HEK293T (cell line): ENCODE measurements around the gene HES2.
"Not testable (repeated sequence)": the region's sequence is repeated elsewhere in the genome, so short reads cannot be mapped to it uniquely, and the experiment has no call there.

Source experiments
- CTCF ChIA-PET: fragments of 350-600 bp; formaldehyde crosslinking; extraction: SDS; loops from one replicate; lab custom pipeline; 2021; ENCODE audit warnings: antibody characterized with exemption, inconsistent platforms; lab: Yijun Ruan, JAX
- POLR2A ChIA-PET: fragments of 350-600 bp; formaldehyde crosslinking; extraction: SDS; loops from one replicate; lab custom pipeline; 2020; ENCODE audit warnings: antibody characterized with exemption, inconsistent platforms; lab: Yijun Ruan, JAX
- DNase-seq: peaks from one replicate; pipeline ENCODE4 v3.0.0; 2012; ENCODE audit warnings: mixed read lengths; ENCODE audit errors: extremely low spot score
- ARNT ChIP-seq: fragments of 450-650 bp; IDR thresholded peaks from 2 replicates; pipeline ENCODE4 v1.6.1; 2017; ENCODE audit warnings: mild to moderate bottlenecking
- BHLHE40 ChIP-seq: fragments of 450-650 bp; IDR thresholded peaks from 2 replicates; pipeline ENCODE4 v1.6.1; 2016; ENCODE audit warnings: mild to moderate bottlenecking, moderate library complexity, borderline replicate concordance
- CTBP1 ChIP-seq: fragments of 450-650 bp; IDR thresholded peaks from 2 replicates; pipeline ENCODE4 v1.6.1; 2016; ENCODE audit warnings: borderline replicate concordance
- ELF4 ChIP-seq: fragments of 450-650 bp; IDR thresholded peaks from 2 replicates; pipeline ENCODE4 v1.6.1; 2017; ENCODE audit warnings: antibody characterized with exemption
- FOXA1 ChIP-seq: fragments of 450-650 bp; IDR thresholded peaks from 2 replicates; pipeline ENCODE4 v1.6.1; 2016; ENCODE audit warnings: mild to moderate bottlenecking
- FOXK2 ChIP-seq: fragments of 450-650 bp; IDR thresholded peaks from 2 replicates; pipeline ENCODE4 v1.6.1; 2016; ENCODE audit warnings: mild to moderate bottlenecking
- FOXM1 ChIP-seq: fragments of 450-650 bp; IDR thresholded peaks from 2 replicates; pipeline ENCODE4 v1.6.1; 2017; ENCODE audit warnings: mild to moderate bottlenecking, borderline replicate concordance
- HDGF ChIP-seq: fragments of 450-650 bp; IDR thresholded peaks from 2 replicates; pipeline ENCODE4 v1.6.1; 2017; ENCODE audit warnings: antibody characterized with exemption, borderline replicate concordance
- L3MBTL2 ChIP-seq: fragments of 450-650 bp; conservative IDR thresholded peaks from 2 replicates; pipeline ENCODE4 v1.6.1; 2016; ENCODE audit warnings: mild to moderate bottlenecking
- LEF1 ChIP-seq: fragments of 450-650 bp; IDR thresholded peaks from 2 replicates; pipeline ENCODE4 v1.6.1; 2017; ENCODE audit warnings: mild to moderate bottlenecking, borderline replicate concordance
- NFRKB ChIP-seq: fragments of 450-650 bp; IDR thresholded peaks from 2 replicates; pipeline ENCODE4 v1.6.1; 2016; ENCODE audit warnings: mild to moderate bottlenecking, moderate library complexity
- SP1 ChIP-seq: fragments of 450-650 bp; IDR thresholded peaks from 2 replicates; pipeline ENCODE4 v1.6.1; 2017
- SUZ12 ChIP-seq: fragments of 450-650 bp; IDR thresholded peaks from 2 replicates; pipeline ENCODE4 v1.6.1; 2016; ENCODE audit warnings: mild to moderate bottlenecking
- TARDBP ChIP-seq: fragments of 450-650 bp; IDR thresholded peaks from 2 replicates; pipeline ENCODE4 v1.6.1; 2016
- ZNF384 ChIP-seq: fragments of 450-650 bp; IDR thresholded peaks from 2 replicates; pipeline ENCODE4 v1.6.1; 2016
- TF ChIP-seq, protein P1 (sequence below): fragments of 450-650 bp; IDR thresholded peaks from 2 replicates; pipeline ENCODE4 v1.6.1; 2016

Gene HES2

DNA sequence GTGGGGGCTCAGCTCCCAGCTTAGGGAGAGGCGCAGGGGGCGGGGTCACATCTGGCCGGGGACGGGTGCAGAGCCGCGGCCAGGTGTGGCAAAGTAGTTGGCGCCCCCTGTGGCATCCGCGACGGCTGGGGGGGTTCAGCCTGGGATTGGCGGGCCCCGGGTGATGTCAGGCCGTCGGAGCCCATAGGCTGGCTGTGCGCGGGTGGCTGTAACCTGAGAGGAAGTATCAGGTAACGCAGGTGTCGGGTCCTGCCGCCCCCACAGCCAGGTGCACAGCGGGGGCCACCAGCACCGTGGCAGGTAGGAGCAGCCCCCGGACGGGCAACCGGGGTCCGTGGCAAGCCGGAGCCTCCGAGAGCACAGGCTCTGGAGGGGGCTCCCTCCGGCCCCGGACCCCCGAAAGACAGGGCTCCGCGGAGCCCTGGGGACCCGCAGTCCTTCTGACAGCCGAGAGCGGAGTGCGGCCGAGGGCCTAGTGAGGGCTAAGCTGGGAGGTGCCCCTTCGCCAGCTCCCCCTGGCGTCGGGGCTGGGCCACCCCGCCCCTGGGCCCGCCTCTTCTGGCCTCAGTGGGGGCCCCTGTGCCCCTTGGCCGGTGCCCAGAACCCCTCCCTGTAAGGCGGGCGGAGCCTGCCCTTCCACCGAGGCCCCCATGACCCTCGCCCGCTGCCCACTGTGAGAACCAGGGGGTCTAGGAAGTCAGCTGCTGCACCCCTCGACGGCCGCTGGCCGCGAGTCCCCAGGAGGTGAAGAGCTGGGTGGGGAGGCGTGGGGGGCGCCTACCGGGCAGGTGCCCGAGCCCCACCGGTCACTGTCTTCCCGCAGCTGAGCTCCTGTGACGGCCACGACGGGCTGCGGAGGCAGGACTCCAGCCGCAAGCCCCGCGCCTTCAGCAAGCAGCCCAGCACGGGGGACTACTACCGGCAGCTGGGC, 28.4 kb upstream of the HES2 start:
- ChIA-PET POLR2A (no interaction called here), CTCF (interaction anchor here (0.6 to 2.7 kb wide), 5 partner anchors 8 to 112 kb away, joined by 3 to 18 read pairs (median 4); no protein-coding TSS in a partner anchor)
- no peak for DNase-seq

DNA sequence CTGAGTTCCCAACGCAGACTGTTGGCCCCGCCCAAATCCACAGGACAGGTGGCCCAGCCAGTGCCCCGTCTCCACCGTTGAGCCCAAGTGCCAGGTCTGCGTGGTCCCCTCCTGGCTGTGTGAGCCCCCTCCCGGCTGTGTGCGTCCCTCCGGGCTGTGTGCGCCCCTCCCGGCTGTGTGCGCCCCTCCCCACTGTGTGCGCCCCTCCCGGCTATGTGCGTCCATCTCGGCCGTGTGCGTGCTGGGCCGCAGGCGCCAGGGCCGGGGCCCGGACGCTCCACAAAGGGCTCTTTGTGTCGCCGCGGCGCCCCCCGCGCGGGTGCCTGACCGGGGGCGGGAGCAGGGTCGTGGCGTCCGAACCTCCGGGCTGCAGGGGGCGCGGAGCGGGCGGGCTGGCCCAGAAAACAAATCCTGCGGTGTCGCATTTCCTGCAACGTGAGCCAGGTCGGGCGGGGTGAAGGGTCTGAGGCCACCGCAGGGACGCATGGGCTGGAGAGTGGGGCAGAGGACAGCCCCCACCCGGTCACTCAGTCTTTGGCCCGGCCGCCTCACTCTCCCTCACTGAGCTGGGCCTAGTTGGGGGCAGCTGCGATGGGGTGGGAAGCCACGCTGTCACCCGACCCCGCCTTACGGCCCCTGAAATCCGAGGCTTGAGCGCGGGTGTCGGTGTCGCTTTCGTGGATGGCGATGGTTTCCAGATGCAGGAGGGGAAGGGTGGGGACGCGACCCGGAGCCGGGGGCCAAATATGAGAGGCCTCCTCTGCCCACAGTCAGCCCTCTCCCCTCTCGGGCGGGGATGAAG, 27.5 kb upstream of the HES2 start:
- ChIA-PET POLR2A (no interaction called here), CTCF (interaction anchor here (2.7 kb wide), 1 partner anchor 9 kb away, joined by 18 read pairs; no protein-coding TSS in a partner anchor)
- TF ChIP-seq ZNF384 = no peak
- no peak for TF ChIP-seq CTBP1
- TF ChIP-seq BHLHE40 = no peak
- no peak for TF ChIP-seq SUZ12
- TF ChIP-seq, protein P1, sequence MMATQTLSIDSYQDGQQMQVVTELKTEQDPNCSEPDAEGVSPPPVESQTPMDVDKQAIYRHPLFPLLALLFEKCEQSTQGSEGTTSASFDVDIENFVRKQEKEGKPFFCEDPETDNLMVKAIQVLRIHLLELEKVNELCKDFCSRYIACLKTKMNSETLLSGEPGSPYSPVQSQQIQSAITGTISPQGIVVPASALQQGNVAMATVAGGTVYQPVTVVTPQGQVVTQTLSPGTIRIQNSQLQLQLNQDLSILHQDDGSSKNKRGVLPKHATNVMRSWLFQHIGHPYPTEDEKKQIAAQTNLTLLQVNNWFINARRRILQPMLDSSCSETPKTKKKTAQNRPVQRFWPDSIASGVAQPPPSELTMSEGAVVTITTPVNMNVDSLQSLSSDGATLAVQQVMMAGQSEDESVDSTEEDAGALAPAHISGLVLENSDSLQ = no peak
- TF ChIP-seq ELF4 = no peak
- no peak for TF ChIP-seq FOXA1
- TF ChIP-seq ARNT = no peak
- TF ChIP-seq TARDBP = no peak
- TF ChIP-seq FOXM1 = no peak
- no peak for TF ChIP-seq FOXK2
- TF ChIP-seq HDGF = no peak
- no peak for TF ChIP-seq NFRKB
- no peak for TF ChIP-seq L3MBTL2
- no peak for TF ChIP-seq SP1
- TF ChIP-seq LEF1 = no peak
- no peak for DNase-seq

More for the DNA sequence above, 28.4 kb upstream of the HES2 start:
- TF ChIP-seq ARNT = no peak
- TF ChIP-seq L3MBTL2 = no peak
- TF ChIP-seq BHLHE40 = no peak
- TF ChIP-seq CTBP1 = no peak
- TF ChIP-seq NFRKB = no peak
- TF ChIP-seq ELF4 = no peak
- no peak for TF ChIP-seq FOXM1
- no peak for TF ChIP-seq HDGF

DNA sequence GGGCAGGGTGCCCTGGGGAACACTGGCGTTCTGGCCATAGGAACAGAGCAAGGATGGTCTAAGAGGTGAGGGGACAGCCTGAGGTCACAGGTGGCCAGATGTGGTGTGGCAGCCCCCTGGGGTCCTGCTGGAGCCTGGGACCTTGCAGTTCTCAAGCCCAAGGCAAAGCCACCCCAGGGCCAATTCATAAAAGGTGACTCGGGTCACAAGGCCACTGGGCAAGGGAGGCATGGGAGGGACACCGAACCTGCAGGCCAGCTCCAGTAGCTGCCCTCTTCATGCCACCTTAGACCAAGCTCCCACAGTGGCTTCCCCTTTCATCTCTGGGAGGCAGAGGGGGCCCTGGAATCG, 26.9 kb upstream of the HES2 start:
- no peak for DNase-seq
- ChIA-PET POLR2A (no interaction called here), CTCF (interaction anchor here (0.6 kb wide), 1 partner anchor 9 kb away, joined by 3 read pairs; no protein-coding TSS in a partner anchor)
- TF ChIP-seq HDGF = no peak
- TF ChIP-seq FOXA1 = no peak
- TF ChIP-seq SP1 = no peak
- TF ChIP-seq BHLHE40 = no peak
- no peak for TF ChIP-seq LEF1
- TF ChIP-seq NFRKB = no peak
- TF ChIP-seq ARNT = no peak
- TF ChIP-seq FOXK2 = no peak
- TF ChIP-seq TARDBP = no peak
- TF ChIP-seq, protein P1 = no peak
- no peak for TF ChIP-seq ELF4
- no peak for TF ChIP-seq ZNF384
- TF ChIP-seq CTBP1 = no peak
- TF ChIP-seq SUZ12 = no peak
- no peak for TF ChIP-seq FOXM1
- TF ChIP-seq L3MBTL2 = no peak

DNA sequence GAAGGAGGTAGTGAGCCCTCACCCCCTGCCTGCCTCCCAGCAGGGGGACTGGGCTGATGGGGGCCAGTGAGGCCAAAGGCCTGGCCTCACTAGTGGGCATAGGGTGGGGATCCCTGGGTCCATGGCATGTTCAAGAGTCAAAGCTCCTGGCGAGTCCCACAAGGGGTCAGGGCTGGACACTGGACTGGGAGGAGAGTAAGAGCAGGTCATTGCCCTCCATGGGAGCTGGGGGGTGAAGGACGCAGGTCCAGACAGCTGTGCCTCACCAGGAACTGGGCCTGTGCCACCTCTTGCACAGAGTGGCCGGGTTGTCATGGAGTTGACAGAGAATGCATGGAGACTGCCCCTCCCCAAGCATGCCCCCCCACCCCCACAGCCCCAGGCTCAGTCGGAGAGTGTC, 26.2 kb upstream of the HES2 start:
- POLR2A ChIA-PET, CTCF ChIA-PET, DNase-seq: not testable (repeated sequence)

DNA sequence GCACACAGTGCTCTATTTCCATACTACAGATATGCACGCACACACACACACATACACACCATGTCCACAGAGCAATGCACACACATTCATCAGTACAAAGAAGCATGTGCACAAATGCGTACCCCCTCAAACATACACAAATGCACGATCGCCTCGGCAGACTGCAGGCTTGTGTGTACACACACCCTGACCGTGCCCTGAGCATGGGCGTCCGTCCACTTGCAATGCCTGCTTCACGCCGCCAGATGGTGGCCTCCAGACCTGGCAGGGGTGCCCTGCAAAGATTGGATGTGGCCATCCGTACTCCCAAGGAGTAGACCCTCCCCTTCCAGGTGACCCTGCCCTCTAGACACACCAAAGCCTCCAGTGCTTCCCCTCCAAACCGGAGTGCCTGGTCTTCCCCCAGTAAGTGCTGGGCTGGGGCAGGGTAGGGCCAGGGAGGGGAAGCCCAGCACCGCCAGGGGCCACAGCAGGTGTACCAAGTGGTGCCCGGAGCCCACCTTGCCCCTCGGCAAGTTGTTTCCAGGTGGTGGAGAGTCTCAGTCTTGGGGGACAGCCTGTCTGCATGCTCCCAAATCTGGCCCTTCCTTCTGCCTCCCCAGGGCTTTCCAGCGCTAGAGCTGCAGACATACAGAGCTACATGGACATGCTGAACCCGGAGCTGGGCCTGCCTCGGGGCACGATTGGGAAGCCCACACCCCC, 25.5 kb upstream of the HES2 start:
- DNase-seq = no peak
- ChIA-PET CTCF (no interaction called here), POLR2A (no interaction called here)
- TF ChIP-seq FOXK2 = no peak
- TF ChIP-seq, protein P1 = no peak
- TF ChIP-seq HDGF = no peak
- no peak for TF ChIP-seq ZNF384

DNA sequence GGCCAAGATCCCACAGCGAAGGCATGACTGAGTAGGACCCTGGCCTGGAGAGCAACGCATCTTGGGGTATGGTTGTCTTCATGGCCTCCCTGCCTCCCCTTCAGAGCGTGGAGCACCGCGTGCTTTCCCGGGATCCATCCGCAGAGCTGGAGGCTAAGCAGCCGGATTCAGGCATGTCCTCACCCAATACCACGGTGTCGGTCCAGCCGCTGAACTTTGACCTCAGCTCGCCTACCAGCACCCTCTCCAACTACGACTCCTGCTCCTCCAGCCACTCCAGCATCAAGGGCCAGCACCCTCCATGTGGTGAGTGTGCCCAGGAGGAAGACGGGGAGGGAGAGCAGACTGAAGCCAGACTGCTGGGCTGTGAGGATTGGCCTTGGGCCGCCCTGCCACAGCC, 24.7 kb upstream of the HES2 start:
- TF ChIP-seq ARNT = no peak
- TF ChIP-seq HDGF = no peak
- no peak for TF ChIP-seq SUZ12
- TF ChIP-seq FOXM1 = no peak
- no peak for TF ChIP-seq NFRKB
- no peak for TF ChIP-seq L3MBTL2
- TF ChIP-seq LEF1 = no peak
- TF ChIP-seq TARDBP = no peak
- TF ChIP-seq FOXA1 = no peak
- no peak for TF ChIP-seq BHLHE40
- no peak for TF ChIP-seq ZNF384
- TF ChIP-seq, protein P1 = no peak
- TF ChIP-seq ELF4 = no peak
- no peak for TF ChIP-seq FOXK2
- no peak for TF ChIP-seq CTBP1
- no peak for TF ChIP-seq SP1
- no peak for DNase-seq
- POLR2A ChIA-PET = no interaction called here
- CTCF ChIA-PET = no interaction called here
